Measurements from ENCODE around the gene ST3GAL3. TPM values are rescaled to one million over a fixed set of nuclear protein-coding genes. Genes with fewer than 3 reads are reported as not detected.

Gene ST3GAL3
- total and polyA plus RNA-seq, 2 of the 13 experiments (the other 11 are each of a cell fraction or from before 2014, with no cell fraction given) = 5.1 to 8.1 TPM

GRCh38 chr1:43760745-43761317, 53.5 kb downstream of the ST3GAL3 start:
- intact Hi-C loops (cut with micrococcal nuclease; ENCODE audit: unreplicated experiment) (no loop called here), in situ Hi-C loops (cut with HindIII; ENCODE audit: extremely low pct_ligation_motif_present, low pct_unique_long_range_greater_than_20kb) (no loop called here)
- WGBS (ENCODE audit: low lambda C conversion rate) = 94% methylated on average over 3 of the region's 3 CpGs

More at GRCh38 chr1:43760745-43761317, 53.5 kb downstream of the ST3GAL3 start:
- Histone ChIP-seq H2AFZ (ENCODE audit: low read length) (no peak overlapping the region), H3K79me2 (ENCODE audit: insufficient read depth, low read length) (no peaks in the 10 kb centered on the region), H3K9ac (ENCODE audit: insufficient read depth, low read depth, low read length) (no peak overlapping the region), H3K4me2 (ENCODE audit: low read depth, low read length) (no peak overlapping the region), H3K27me3 (ENCODE audit: control insufficient read depth in 1 of 2, insufficient read depth in 2 of 2, low read length in 2 of 2) (no peaks in the 10 kb centered on the region), H3K36me3 (replicated peaks in 1 of 2; ENCODE audit: control insufficient read depth in 1 of 2, insufficient read depth in 2 of 2, low read length in 2 of 2) (no peaks in the 10 kb centered on the region), H3K27ac (ENCODE audit: extremely low read length, insufficient read depth, low read length) (no peak overlapping the region), H3K9me3 (ENCODE audit: low read length) (no peaks in the 10 kb centered on the region), H3K4me3 (replicated peaks in 1 of 3; ENCODE audit: insufficient read depth in 1 of 3, low read depth in 2 of 3, low read length in 3 of 3) (no peak overlapping the region), H4K20me1 (ENCODE audit: insufficient read depth, low read length) (no peaks in the 10 kb centered on the region), H3K4me1 (ENCODE audit: insufficient read depth, low read length) (peaks cover 39% of the 10 kb centered on the region)
- no peak for TF ChIP-seq HNF1A (IDR thresholded peaks at IDR 0.05; ENCODE audit: low read depth)
- TF ChIP-seq HNF1A (CRISPR knock-in tag; IDR thresholded peaks at IDR 0.05; ENCODE audit: borderline replicate concordance) = no peak
- no peak for TF ChIP-seq HBP1 (CRISPR knock-in tag; IDR thresholded peaks at IDR 0.05; ENCODE audit: low read depth)
- TF ChIP-seq ZNF816 (CRISPR knock-in tag; IDR thresholded peaks at IDR 0.05; ENCODE audit: borderline replicate concordance) = no peak
- no peak for TF ChIP-seq REL (CRISPR knock-in tag; conservative IDR thresholded peaks at IDR 0.05)
- TF ChIP-seq THAP9 (CRISPR knock-in tag; IDR thresholded peaks at IDR 0.05; ENCODE audit: borderline replicate concordance) = no peak
- no peak for TF ChIP-seq JUND (CRISPR knock-in tag; IDR thresholded peaks at IDR 0.05)
- no peak for TF ChIP-seq PAWR (CRISPR knock-in tag; IDR thresholded peaks at IDR 0.05; ENCODE audit: borderline replicate concordance)
- no peak for TF ChIP-seq KLF12 (CRISPR knock-in tag; IDR thresholded peaks at IDR 0.05; ENCODE audit: borderline replicate concordance)
- no peak for TF ChIP-seq FOXO4 (CRISPR knock-in tag; conservative IDR thresholded peaks at IDR 0.05)
- POLR2A ChIA-PET = interaction anchor here (1.0 kb wide), 1 partner anchor 54 kb away, joined by 3 read pairs; the partner anchor contains the start of gene ST3GAL3
- no peak for ATAC-seq
- DNase-seq (ENCODE audit: low spot score) = no peak
- FAIRE-seq = no peak
- CTCF ChIA-PET (ENCODE audit: low intra/inter-chr PET ratio, low total read pairs) = no interaction called here
- BruUV-seq (replicated peaks) = no TSS peak

All from HepG2 (cell line).